Endothelial cell of umbilical vein (primary cell): ENCODE data around the gene CEP104.

ENCODE experiments used
- EZH2 ChIP-seq: IDR thresholded peaks from 2 replicates; pipeline ENCODE4 v1.6.1; 2012; ENCODE audit warnings: borderline replicate concordance, low read depth, mild to moderate bottlenecking, moderate library complexity, low read length, inconsistent platforms; ENCODE audit not compliant: severe bottlenecking
- FOS ChIP-seq: IDR thresholded peaks from 2 replicates; pipeline ENCODE4 v1.6.1; 2011; ENCODE audit warnings: mild to moderate bottlenecking, low read length, moderate library complexity, borderline replicate concordance; ENCODE audit not compliant: insufficient read depth
- GATA2 ChIP-seq: IDR thresholded peaks from 2 replicates; pipeline ENCODE4 v1.7.0; 2011; ENCODE audit warnings: low read depth, mild to moderate bottlenecking, moderate library complexity, mixed read lengths, low read length; ENCODE audit not compliant: insufficient read length, insufficient read depth
- JUN ChIP-seq: IDR thresholded peaks from 2 replicates; pipeline ENCODE4 v1.6.1; 2011; ENCODE audit warnings: borderline replicate concordance, low read depth; ENCODE audit not compliant: insufficient read length, insufficient read depth
- POLR2A ChIP-seq: IDR thresholded peaks from 2 replicates; pipeline ENCODE4 v1.6.1; 2012; ENCODE audit warnings: low read depth, mild to moderate bottlenecking, control low read depth, low read length
- POLR2AphosphoS5 ChIP-seq: IDR thresholded peaks from 2 replicates; pipeline ENCODE4 v1.6.1; 2012; ENCODE audit warnings: low read depth, mild to moderate bottlenecking, control low read depth, low read length, moderate library complexity; ENCODE audit not compliant: insufficient read depth
- TF ChIP-seq, protein P1 (sequence below): IDR thresholded peaks from 2 replicates; pipeline ENCODE4 v1.6.1; 2011; ENCODE audit not compliant: insufficient read depth, insufficient read length
- TF ChIP-seq, protein P2 (sequence below), 2 donors: IDR thresholded peaks; 1 replicate in 1 of 2; 2 replicates in 1 of 2; pipeline ENCODE4 v1.5.1; 2011; ENCODE audit warnings: low read length in 2 of 2, mild to moderate bottlenecking in 2 of 2, moderate library complexity in 2 of 2, control low read depth in 1 of 2, inconsistent platforms in 1 of 2, low read depth in 1 of 2; ENCODE audit not compliant: insufficient read depth in 1 of 2; ENCODE audit errors: extremely low read depth in 1 of 2

DNA sequence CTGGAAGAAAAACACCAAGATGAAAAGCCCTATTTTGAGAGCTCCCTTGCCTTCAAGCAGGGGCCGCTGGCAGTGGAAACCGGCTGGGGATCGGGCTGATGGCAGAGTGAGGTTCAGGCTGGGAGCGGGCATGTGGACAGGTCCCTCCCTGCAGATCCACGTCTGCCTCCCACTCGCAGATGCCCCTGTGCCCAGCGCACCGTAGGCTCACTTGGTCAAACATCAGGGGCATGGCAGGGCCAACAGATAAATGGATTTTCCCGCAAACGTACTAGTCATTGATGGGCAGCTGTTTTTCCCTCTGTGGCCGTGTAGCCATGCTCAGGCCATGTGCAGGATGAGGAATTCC, 49.6 kb upstream of the CEP104 start:
- TF ChIP-seq, protein P1, sequence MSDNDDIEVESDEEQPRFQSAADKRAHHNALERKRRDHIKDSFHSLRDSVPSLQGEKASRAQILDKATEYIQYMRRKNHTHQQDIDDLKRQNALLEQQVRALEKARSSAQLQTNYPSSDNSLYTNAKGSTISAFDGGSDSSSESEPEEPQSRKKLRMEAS = no peak
- TF ChIP-seq, protein P2, sequence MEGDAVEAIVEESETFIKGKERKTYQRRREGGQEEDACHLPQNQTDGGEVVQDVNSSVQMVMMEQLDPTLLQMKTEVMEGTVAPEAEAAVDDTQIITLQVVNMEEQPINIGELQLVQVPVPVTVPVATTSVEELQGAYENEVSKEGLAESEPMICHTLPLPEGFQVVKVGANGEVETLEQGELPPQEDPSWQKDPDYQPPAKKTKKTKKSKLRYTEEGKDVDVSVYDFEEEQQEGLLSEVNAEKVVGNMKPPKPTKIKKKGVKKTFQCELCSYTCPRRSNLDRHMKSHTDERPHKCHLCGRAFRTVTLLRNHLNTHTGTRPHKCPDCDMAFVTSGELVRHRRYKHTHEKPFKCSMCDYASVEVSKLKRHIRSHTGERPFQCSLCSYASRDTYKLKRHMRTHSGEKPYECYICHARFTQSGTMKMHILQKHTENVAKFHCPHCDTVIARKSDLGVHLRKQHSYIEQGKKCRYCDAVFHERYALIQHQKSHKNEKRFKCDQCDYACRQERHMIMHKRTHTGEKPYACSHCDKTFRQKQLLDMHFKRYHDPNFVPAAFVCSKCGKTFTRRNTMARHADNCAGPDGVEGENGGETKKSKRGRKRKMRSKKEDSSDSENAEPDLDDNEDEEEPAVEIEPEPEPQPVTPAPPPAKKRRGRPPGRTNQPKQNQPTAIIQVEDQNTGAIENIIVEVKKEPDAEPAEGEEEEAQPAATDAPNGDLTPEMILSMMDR (IDR thresholded peaks at IDR 0.05; ENCODE audit: extremely low read depth in 1 of 2, insufficient read depth in 1 of 2, low read depth in 1 of 2, low read length in 2 of 2) = no peak
- no peak for TF ChIP-seq FOS
- TF ChIP-seq POLR2AphosphoS5 = no peak
- no peak for TF ChIP-seq POLR2A
- TF ChIP-seq GATA2 = no peak
- no peak for TF ChIP-seq JUN
- TF ChIP-seq EZH2 = no peak
